Measurements from ENCODE around the gene SMIM29.
"Not testable (repeated sequence)": the region's sequence is repeated elsewhere in the genome, so short reads cannot be mapped to it uniquely, and the experiment has no call there.

Gene SMIM29

DNA sequence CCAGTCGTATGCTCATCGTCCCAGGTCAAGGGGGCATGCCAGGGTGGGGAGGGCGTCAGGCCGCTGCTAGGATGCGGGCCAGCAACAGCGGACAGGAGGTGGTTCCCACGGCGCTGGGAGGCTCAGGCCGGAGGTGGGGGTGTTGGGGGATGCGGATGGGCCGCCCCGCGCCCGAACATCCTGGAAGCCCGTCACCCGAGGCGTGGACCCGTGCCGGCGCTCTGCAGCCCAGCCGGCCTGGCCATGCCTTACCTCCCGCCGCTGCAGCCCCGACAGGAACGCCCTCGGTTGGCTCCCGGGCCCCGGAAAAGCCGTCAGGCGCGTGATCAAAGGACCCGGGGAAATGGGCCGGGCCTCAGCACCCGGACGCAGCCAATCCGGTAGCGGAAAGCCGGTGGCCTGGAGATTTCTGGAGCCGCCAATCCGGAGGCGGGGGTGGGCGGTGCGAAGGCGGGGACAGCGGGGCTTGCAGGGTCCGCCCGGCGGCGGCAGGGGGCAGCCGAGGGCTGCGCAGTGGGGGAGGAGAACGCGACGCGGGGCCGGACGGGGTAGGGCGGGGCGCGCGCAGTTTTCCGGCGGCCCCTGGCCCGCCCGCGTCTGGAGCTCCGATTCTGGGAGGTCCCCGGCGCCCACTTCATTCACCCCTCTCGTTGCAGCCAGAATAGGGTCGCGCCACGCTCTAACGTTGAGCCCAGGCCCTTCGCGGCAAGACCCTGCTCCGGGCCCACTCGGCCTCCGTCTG is at the start of gene SMIM29:
SMIM29 (minus strand) TSS at position 280 of the 742 bp plus-strand sequence. CDS start 1,215 bp downstream, outside the sequence.
- DNase-seq = peak; percentile 83

DNA sequence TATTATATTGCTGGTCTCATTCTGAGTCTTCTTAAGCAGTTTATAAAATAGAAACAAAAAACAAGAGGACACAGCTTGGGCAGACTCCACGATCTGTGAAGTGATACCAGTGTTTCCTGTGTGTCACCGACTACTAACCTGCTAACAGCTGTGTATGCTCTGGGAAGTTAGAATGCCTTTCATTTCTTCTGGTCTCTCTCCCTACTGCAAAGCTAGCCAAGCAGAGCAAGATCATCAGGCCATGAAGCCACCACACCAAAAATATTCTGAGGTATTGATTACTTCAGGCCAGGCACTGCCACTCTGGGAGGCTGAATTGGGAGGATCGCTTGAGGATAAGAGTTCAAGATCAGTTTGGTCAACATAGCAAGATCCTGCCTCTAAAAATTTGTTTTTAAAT is 46.9 kb upstream of the SMIM29 start:
- DNase-seq = no peak

DNA sequence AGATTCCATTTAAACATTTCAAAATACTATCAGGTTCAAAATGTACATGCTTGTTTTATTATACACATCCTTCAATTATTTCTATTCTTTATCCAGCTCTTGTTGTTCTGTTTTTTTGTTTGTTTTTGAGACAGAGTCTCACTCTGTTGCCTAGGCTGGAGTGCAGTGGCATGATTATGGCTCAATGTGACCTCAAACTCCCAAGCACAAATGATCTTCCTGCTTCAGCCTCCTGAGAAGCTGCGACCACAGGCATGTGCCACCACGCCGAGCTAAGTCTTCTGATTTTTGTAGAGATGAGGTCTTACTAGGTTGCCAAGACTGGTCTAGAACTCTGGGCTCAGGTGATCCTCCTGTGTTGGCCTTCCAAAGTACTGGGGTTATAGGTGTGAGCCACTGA is 44.1 kb upstream of the SMIM29 start:
- no peak for DNase-seq

DNA sequence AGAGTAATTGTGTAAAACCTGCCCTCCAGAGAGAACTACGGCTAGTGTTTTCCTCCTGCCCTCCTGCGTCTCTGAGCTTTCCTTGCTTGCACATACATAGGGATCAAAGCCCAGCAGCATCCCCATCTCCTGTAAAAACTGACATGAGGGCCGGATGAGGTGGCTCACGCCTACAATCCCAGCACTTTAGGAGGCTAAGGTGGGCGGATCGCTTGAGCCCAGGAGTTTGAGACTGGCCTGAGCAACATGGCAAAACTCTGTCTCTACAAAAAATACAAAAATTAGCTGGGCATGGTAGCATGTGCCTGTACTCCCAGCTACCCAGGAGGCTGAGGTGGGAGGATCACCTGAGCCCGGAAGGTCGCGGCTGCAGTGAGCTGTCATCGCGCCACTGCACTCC is 40.3 kb upstream of the SMIM29 start:
- DNase-seq = no peak

DNA sequence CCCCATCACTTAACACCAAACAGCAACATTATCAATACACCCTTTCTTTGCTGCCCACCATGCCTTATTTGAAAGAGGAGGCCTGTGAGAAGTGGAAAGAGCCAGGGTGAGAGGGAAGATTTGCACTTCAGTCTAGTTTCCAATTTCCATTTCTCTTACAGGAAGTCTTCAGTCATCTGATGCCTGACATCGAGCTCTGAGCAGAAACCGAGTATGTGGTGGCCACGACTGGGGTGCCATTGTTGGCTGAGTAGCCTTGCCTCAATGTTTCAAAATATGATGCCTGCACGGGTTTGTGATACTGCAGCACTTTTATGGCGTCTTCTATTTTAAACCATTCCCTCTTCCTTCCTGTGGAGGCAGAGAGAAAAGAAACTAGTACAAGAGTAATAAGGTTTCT is 39.8 kb upstream of the SMIM29 start:
- DNase-seq = no peak

DNA sequence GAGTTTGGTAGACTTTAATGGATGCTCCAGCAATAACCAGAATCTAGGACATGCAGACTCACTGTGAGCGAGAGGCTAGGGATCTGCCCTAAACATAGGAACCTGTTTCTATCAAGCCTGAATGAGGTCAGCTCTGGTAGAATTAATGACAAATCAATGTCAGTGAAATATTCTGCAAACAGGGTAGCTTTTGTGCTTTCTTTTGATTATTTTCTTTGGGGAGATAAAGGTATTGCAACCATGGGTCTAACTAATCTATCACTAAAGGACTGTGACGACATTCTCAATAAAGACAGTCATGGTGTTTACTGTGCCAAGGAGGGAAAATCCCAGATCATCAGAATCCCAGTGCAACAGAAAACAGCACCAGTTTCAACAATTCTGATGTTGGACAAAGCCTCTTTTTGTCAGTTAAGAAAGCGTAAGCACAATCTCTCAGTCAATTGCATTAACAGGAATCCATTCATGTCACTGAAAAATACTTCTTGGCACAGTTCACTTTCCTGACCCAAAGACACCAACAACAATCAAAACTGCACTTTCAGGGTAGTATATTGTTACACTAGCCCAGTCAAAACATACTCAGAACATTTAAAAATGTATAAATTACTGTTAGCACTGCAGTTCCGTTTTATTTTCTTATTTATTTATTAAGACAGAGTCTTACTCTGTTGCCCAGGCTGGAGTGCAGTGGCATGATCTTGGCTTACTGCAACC is 36.8 kb upstream of the SMIM29 start:
- no peak for DNase-seq

DNA sequence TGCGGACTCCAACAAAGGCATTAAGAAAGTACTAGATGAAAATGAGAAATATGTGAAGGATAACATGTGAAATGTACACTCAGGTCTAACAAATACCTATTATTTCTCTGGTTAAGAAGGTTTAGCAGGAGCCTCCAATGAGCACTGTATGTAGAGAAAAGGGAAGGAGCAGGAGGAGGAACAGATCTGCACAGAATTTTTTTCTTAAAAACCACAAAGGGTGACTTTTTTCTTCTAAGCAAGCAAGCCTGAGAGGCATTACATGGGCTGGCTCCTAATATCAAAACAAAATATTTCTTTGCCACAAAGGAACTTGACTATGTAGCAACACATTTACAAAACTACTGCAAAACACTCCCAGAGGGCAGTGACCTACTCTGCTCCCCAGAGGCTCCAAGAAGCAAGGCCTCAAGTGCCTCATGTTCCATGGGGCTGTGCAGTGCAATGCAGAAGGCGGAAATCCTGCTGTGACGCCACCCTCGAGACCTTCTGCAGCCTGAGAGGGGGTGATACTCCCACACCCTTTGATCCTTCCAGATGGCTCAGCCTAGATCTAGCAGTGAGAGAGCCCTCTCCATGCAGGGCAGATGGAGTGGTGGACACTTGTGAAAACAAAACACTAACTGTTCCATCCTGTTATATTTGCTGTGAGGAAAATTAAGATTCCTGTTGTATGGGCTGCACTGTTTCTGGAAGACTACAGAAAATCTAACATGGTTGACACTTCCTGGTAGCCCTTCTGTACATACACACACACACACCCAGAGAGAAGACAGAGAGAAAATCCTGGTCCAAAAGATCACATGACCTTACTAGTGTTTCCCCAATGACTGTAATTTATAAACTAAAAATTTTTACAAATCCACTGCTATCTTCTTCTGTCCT is 36.0 kb upstream of the SMIM29 start:
- no peak for DNase-seq

DNA sequence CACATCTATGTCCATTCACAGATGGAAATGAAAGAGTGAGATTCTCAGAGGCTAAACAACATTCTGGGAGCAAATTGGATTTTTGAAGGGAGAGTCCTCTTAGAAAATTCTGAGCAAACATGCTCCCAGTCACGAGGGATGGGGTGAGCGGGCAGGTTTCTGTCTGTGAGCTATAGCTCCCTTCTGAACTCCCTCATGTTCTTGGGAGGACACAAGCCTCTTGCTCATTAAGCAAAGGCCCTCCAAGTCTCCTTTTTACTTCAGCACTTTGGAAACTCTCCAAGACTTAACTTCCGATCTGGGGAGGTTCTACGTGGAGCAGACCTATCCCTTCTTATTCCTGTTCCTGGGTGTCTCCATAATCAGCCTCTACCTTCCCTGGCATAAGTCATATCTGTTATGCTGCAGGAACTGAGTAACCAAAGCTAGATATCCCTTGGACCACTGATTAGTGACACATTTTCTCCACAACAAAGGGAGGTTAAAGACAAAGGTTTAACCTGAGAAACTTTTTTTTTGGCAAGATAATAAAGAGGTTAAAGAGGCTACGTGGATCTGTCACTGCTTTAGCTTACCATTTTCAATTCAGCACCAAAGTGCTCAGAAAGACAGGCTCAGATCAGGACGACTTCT is 33.0 kb upstream of the SMIM29 start:
- no peak for DNase-seq

DNA sequence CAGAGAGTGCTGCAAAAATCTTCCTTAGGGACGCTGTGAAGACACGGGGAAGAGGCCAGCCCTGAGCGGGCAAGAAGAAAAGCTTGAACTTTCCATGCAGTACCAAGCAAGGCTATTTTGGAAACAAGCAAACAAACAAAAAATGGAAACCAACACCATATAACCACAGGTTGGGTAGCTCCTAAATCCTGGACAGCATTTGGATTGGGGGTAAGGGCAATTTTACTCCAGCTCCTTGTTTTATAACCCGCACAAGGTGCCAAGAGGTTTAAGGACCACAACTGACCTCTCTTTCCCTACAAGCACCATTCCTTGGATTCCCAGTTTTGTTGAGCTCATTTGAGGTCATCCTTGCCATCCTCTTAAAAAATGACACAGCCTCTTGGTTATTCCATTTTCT is 31.4 kb upstream of the SMIM29 start:
- no peak for DNase-seq

DNA sequence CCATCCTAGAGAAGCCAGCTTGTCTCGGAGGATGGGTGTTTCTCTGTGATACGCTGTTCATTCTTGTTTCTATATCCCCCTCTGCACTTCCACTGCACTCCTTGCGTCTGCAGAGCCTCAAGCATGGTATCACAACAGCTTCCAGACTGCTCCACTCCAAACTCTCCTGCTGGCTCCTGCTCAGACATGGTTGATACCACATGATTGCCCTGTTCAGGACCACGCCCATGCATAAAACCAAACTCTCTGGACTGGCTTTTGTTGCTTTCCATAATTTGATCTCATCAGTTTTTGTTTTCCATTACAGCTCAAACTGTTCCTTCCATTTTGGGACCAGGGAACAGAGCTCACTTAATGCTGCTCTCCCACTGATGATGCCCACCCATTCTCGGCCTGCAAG is 30.0 kb upstream of the SMIM29 start:
- no peak for DNase-seq

DNA sequence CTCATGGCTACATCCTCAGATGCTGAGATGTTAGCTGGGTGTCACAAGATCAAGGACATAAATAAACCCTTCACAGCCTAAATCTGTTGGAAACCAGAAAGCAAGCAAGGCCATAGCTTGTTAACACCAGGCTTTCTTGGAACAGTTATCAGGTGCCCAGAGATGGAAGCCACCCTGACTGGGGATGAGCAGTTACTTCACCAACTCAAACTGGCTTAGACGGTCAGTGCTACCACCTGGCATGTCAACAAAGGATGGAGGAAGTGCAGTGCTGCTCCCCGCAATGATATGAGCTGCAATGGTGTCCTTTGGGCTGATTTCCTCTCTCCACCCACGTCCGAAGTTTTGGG is 28.9 kb upstream of the SMIM29 start:
- no peak for DNase-seq

DNA sequence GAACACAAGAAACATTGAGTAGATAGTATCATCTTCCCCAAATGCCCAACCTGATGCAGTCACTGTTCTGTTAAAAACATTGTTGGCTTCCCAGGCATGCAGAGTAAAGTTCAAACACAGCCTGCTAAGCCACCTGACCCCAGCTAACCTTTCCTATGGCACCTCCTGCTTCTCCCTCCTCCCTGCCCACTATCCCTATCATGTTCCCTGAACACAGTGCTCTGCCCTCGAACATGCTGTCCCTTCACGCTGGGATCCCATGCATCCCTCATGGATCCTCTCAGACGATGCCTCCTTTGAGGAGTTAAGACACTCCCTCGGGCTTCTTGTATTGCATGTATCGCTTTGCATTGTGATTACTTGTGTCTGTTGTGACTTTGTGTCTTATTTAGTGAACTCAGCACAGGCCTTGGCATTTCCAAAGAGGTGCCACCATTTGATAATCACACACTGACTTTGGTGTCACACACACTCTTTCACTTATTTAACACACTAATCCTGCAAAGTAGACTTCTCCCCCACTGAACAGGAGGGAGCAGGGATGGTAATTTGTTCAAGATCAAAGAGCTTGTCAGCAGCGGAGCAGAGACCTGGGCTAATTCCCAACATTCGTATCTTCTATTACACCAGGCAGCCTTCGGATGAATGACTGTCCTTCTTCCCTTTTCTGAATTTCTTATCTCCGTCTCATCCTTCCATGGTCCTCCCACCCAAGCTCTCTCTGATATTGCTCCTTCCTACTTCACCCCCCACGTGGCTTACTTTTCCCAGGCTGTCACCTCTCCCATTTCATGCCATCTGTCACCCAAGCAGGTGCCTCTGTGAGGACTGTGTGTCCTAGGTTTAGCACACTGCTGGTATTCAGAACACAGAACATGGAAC is 28.3 kb upstream of the SMIM29 start:
- DNase-seq = no peak

DNA sequence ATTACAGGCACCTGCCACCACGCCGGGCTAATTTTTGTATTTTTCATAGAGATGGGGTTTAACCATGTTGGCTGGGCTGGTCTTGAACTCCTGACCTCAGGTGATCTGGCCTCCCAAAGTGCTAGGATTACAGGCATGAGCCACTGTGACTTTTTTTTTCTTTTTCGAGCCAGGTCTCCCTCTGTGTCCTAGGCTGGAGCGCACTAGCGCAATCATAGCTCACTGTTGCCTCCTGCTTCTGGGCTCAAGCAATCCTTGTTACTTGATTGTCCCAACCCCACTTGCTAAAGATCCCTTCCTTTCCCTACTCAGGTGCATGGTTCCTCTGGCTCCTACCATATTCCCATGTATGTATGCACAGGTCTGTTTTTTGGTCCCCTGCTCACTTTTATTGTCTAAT is 27.4 kb upstream of the SMIM29 start:
- no peak for DNase-seq

DNA sequence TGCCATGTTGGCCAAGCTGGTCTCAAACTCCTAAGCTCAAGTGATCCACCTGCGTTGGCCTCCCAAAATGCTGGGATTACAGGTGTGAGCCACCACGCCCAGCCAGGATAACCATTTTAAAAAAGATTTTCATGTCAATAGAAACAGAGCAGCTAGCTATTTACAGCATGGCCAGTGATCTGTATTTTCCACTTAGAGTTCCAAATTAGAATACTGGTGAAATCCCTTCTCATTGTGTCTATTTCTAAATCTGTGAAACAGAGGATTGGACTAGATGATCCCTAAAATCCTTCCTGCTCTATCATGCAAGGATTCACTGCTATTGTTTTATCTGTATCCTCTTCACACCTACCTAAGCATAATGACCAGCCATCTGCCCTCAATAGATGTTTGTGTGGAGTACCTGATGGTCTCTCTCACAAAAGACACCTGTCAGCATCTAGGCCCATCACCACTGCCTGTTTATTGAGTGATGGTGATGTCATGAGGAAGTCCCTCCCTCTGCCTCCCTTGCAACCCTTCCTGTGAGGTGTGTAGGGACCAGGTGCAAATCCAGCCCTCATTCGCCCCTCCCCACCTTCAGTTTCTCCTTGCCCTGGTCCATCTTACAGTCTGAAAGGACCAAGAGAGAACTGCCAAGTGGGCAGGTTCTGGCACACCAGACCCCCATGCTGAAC is 26.5 kb upstream of the SMIM29 start:
- DNase-seq = no peak

DNA sequence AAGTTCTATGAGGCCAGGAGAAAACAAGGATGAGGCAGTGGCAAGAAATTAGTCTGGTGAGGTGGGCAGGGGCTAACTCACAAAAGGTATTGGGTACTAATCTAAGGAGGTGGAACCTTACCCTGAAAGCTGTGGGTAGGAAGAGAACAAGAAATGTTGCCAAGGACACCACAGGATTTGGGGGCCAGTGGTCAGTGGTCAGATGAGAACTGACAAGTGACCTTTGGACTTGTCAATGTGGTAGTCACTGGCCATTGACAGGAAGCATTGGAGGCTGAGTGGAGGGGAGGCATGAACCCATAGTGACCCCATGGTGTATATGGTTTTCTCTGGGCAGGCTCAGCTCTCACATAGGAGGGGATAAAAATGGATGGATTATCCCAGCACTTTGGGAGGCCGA is 25.3 kb upstream of the SMIM29 start:
- no peak for DNase-seq

DNA sequence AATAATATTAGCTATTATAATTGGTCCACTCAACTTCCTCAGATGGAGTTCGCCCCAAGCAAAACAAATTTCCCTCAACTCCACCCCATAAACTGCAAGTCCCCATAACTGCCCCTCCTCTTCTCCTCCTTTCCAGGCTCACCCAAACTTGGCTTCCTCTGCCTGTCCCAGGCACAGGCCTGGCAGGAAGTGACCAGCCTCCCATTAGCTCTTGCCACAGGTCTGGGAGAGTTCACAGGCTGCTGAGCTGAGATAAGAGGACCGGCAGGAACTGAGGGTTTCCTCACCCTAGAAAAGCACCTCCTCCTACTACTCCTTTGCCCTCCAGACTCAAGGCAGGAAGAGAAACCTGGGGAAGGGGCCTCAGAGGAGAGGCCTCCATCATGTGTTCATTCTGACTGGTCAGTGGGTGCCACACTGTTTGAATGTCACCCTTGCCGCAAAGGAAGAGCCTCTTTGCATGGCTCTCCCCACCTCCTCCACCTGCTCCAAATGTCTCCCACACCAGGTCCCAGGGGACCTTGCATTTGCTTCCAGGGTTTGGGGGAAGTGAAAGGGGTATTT is 24.5 kb upstream of the SMIM29 start:
- no peak for DNase-seq

DNA sequence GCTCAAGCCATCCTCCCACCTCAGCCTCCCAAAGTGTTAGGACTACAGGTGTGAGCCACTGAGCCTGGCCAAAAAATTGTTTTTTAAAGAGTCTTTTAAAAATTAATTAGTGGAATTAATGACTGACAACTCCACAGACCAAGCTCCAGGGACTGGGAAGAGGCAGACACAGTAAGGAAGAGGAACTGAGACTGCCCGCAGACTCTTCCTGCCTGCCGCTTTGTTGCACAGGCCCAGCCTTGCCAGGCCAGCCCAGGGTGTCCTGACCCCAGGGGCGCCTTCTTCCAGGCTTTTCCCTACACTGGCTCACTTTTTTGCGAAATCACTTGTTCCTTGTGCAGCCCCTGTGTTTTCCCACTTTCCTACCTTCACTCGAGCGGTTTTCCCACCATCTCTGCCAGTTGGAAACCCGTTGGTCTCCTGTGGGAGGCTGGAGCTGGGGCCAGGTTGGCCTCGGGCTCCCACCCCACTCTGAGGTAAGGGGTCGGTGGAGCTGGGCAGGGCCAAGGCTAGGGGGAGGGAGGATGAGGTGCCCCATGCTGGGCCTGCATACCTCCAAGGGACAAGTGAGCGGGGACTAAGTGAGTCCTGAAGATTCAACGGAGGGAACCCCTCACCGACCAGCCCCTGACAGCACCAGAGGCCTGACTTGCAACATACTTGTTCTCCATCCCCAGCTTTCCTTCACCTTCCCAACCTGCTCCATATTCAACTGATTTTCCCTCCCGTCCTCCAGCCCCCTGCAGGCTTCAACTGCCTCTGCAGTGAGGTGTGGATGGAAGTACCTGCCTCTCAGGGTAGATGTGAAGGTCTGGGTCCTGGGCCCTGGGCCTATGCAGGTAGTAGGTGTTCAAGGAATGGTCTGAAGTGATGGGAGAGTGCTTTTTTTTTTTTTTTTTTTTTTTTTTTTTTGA is 23.5 kb upstream of the SMIM29 start:
- no peak for DNase-seq

DNA sequence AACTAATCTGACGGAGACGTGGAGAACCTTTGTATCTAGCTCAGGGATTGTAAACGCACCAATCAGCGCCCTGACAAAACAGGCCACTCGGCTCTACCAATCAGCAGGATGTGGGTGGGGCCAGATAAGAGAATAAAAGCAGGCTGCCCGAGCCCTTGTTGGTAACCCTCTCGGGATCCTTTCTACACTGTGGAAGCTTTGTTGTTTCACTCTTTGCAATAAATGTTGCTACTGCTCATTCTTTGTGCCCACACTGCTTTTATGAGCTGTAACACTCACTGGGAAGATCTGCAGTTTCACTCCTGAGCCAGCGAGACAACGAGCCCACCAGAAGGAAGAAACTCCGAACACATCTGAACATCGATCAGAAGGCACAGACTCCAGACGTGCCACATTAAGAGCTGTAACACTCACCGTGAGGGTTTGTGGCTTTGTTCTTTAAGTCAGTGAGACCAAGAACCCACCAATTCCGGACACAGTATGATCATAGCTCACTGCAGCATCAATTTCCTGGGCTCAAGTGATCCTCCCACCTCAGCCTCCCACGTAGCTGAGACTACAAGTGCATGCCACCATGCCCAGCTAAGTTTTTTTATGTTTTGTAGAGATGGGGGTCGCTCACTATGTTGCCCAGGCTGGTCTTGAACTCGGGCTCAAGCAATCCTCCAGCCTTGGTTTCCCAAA is 21.0 kb upstream of the SMIM29 start:
- DNase-seq = not testable (repeated sequence)

DNA sequence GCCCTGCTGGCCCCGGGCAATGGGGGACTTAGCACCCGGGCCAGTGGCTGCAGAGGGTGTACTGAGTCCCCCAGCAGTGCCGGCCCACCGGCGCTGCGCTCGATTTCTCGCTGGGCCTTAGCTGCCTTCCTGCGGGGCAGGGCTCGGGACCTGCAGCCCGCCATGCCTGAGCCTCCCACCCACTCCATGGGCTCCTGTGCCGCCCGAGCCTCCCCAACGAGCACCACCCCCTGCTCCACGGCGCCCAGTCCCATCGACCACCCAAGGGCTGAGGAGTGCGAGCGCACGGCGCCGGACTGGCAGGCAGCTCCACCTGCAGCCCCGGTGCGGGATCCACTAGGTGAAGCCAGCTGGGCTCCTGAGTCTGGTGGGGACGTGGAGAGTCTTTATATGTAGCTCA is 20.3 kb upstream of the SMIM29 start:
- DNase-seq = not testable (repeated sequence)

DNA sequence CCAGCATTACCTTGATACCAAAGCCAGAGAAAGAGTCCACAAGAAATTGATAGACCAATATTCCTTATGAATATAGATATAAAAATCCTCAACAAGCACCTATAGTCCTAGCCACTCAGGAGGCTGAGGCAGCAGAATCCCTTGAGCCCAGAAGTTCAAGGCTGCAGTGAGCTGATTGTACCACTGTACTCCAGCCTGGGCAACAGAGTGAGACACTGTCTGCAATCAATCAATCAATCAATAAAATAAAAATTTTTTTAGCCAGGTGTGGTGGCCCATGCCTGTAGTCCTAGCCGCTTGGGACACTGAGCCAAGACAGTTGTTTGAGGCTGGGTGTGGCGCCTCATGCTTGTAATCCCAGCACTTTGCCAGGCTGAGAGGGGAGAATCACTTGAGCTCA is 18.9 kb upstream of the SMIM29 start:
- no peak for DNase-seq

Measured in NCI-H526 treated with DMSO at 0.1 percent for 48 hours (cell line).